ENCODE measurements around the gene ADCY9.
"Not testable (repeated sequence)": the region's sequence is repeated elsewhere in the genome, so short reads cannot be mapped to it uniquely, and the experiment has no call there.

Gene ADCY9

GRCh38 chr16:4092547-4093265 is 23.5 kb downstream of the ADCY9 start:
- DNase-seq: no peak

GRCh38 chr16:4091240-4092012 is 24.8 kb downstream of the ADCY9 start:
- DNase-seq: no peak

GRCh38 chr16:4090351-4090851 is 25.8 kb downstream of the ADCY9 start:
- no peak for DNase-seq

GRCh38 chr16:4089811-4090301 is 26.4 kb downstream of the ADCY9 start:
- no peak for DNase-seq

- DNase-seq: no peak
These were observed 26.9 kb downstream of the ADCY9 start for GRCh38 chr16:4089251-4089810.

- no peak for DNase-seq
These were observed 28.2 kb downstream of the ADCY9 start for GRCh38 chr16:4087990-4088577.

GRCh38 chr16:4087099-4087885 is 28.9 kb downstream of the ADCY9 start:
- DNase-seq: no peak

- no peak for DNase-seq
These were observed 30.1 kb downstream of the ADCY9 start for GRCh38 chr16:4086153-4086552.

GRCh38 chr16:4085405-4085970 is 30.8 kb downstream of the ADCY9 start:
- DNase-seq: no peak

- DNase-seq: no peak
These were observed 32.8 kb downstream of the ADCY9 start for GRCh38 chr16:4083347-4083870.

- DNase-seq: no peak
These were observed 33.7 kb downstream of the ADCY9 start for GRCh38 chr16:4082474-4083044.

- no peak for DNase-seq
These were observed 34.7 kb downstream of the ADCY9 start for GRCh38 chr16:4081521-4082021.

GRCh38 chr16:4081047-4081446 is 35.2 kb downstream of the ADCY9 start:
- DNase-seq: no peak

GRCh38 chr16:4077174-4077649 is 39.0 kb downstream of the ADCY9 start:
- no peak for DNase-seq

- no peak for DNase-seq
These were observed 40.7 kb downstream of the ADCY9 start for GRCh38 chr16:4075534-4075933.

- DNase-seq: not testable (repeated sequence)
These were observed 43.1 kb downstream of the ADCY9 start for GRCh38 chr16:4073150-4073549.

GRCh38 chr16:4071686-4072561 is 44.3 kb downstream of the ADCY9 start:
- DNase-seq: no peak

- DNase-seq: no peak
These were observed 45.3 kb downstream of the ADCY9 start for GRCh38 chr16:4070936-4071335.

- DNase-seq: no peak
These were observed 48.8 kb downstream of the ADCY9 start for GRCh38 chr16:4067262-4068001.

All from NCI-H774 (cell line).